TTC549 (cell line): Measurements from ENCODE around the gene COPS8.

ENCODE experiments used
- FAIRE-seq: peaks from 2 replicates; lab custom pipeline; 2012; peaks lifted over from hg19 to GRCh38; lab: Jason Lieb, UNC

Gene COPS8

DNA sequence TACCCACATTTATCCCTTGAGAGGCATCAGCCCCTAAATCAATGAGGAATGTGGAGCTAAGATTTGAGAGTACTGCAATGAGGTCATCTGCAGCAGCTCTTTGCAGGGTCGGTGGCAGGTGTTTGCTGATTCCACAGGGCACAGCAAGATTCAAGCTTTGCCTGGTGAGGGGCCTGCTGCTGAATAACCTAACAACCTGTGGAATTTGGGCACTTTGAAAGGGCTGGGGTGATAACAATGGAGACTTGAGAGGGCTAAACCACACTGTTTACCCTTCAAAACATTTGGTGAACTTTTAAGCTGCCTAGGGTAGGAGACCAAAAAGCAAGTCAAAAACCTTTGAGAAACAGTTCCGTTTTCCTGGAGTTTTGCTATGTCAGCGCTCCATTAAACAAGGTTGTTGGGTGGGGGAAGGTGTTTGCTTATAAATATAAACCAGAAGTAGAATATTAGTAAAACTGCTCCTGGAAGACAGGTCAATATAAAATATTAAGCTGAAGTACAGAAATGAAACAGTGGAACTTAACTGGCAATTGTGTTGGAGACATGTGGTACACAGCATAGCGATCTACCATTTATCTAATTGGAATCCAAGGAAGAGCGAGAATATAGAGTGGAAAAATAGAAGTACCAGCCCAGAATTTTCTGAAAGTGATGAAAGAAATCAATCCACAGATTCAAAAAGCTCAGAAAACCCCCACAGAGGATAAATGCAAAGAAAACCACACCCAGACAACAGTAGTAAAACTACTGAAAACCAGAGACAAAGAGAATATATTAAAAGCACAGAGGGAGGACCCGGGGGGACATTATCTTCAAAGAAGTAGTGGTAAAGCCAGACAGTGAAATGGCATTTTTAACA lies 15.7 kb downstream of the COPS8 start:
- FAIRE-seq = no peak

DNA sequence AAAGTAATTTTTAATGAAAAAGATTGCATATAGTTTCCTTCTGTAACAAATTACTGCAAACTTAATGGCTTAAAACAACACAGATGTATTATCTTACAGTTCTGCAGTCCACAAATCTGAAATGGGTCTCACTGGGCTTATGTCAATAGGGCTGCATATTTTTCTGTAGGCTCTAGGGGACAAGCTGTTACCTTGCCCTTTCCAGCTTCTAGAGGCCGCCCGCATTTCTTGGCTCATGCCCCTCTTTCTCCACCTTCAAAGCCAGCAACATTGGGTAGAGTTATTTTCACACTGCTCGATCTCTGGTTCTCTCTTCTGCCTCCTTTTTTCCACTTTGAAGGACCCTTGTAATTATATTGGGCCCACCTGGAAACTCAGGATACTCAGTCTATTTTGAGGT lies 16.7 kb downstream of the COPS8 start:
- no peak for FAIRE-seq

DNA sequence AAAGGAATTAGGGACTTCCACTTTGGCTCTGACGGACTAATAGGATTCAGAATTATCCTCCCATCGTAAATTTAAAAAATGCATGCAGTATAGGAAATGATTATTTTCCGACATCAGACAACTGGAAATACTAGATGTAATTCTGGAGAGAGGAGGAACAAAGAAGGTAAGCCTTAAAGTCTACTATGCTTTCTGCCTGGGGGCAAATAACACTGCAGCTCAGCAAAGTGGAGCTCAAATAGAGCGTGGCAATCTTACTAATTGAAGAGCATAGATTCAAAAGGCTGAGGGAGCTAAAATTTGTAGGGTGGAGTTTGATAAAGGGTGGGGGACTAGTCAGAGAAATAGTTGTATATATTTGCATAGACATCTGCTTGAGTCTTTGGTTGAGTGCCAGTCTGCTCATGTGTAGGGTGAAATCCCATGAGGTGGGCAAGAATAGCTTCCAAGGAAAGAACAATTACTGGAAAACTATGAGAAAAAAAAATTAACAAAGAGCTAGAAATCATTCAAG lies 23.8 kb downstream of the COPS8 start:
- FAIRE-seq = no peak

DNA sequence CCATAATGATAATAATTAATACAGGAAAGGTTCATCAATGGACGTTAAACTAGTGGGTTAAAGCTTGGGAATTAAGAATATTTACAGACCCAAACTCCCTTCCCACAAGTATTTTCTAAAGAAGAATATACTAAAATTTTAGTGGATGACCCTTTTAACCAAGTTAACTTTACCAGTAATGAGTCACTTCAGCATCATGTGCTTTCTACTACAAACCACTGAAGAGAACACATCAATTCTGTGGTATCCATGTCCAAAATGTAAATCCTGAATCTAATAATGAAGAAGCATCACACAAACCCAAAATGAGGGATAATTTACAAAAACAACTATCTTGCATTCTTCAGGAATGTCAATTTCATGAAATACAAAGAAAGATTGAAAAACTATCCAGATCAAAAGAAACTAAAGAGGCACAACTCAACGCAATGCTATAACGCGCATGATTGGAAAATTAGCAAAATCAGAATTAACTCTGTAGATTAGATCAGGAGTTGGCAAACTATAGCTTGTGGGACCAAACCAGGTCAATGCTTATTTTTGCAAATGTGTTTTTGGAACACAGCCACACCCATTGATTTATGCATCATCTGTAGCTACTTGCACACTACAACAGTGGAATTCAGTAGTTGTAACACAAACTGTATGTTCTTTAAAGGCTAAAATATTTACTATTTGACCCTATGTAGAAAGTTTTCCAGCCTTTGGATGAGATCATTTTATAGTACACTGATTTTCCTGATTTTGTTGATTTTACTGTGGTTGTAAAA lies 27.5 kb downstream of the COPS8 start:
- FAIRE-seq = no peak

DNA sequence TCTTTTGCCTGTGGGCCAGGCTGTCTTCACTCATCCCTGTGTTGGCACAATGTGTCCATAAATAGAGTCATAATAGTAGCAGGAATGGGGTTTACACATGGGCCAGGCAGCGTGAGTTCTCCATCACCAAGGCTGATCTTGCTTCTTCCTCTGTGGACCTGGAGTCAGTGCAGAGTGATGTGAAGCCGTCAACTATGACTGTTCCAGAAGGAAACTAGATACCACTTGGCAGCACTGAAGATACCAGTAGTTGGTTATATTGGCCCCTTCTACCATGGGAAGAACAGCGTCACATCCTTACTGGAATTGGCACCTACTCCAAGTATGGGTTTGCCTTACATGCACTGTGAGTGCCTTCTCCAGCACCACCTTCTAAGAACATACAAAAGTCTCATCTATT lies 30.2 kb downstream of the COPS8 start:
- no peak for FAIRE-seq

DNA sequence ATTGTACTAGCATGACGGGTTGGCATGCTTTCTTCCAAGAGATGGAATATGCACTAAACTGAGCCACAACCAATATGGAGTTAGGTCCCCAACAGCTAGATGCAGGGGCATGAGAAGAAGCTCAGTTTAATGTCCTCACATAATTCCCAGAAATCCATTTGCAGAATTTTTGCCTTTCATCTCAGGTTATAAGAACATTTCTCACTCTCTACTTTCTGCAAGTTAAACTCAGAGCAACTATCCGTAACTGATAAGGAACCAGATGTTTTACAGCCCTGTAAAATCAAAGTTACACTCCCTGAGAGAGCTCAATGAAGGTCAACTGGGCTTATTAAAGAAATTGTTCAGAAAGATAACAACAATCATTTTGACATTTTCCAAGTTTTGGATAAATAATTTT lies 30.7 kb downstream of the COPS8 start:
- no peak for FAIRE-seq

DNA sequence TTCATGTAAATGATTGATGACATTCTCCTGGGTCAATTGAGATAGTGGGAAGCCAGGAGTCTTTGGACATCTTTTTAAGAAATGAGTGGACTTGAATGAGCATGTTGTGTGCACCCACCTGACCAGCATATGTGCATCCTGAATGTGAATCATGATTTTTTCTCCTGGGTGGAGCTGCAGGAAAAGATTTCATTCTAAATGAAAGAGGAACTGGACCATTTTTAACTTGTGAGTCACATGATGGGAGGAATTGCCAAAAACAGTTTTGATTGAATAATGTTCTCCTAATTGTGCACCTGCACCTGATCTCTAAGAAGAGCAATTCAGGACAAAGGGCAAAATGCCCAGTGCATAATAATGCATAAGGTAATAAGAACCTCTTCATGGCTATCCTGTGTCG lies 32.3 kb downstream of the COPS8 start:
- no peak for FAIRE-seq

DNA sequence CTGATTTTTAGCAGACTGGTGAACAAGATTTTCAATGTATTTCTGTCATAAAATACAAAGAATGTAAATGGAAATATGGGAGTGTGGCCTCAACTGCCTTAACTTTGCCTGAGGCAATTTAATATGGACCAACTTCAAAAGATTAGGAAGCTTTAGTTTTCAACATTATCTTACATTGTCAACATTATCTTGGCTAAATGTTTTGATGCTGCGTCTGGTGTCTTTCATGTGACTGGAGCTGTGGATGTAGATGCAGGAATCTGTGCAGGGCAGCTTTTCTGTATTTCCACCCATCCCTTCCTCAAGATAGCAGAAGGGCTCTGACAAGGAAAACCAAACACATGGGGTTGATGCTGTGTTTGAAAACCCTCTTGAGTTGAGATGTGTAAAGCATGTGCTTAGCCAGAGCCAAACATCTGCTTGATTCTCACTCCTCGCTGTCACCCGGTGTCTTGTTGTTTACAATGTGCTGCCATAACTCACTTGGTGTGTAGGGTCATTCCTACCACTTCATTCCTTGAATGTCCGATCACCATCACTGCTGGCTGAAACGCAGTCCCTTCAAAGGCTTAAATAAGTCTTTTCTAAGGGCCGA lies 33.0 kb downstream of the COPS8 start:
- FAIRE-seq = no peak

DNA sequence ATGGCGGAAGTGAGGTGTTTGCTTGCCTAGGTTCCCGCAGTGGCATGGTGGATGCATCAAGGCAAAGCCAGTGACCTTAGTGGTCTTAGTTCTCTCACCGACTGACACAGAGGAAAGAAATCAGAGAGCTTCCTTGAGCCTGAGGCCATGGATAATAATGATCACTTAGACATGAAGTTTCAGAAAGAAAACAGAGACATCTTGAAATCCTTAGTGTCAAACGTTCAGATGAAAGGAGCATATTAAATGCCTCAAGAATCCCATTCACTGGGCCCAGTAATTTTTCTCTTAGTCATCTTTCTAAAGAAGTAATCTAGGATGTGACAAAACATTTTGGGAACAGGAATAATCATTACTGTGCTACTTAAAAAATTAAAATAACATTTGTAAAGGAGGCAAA lies 35.2 kb downstream of the COPS8 start:
- no peak for FAIRE-seq

DNA sequence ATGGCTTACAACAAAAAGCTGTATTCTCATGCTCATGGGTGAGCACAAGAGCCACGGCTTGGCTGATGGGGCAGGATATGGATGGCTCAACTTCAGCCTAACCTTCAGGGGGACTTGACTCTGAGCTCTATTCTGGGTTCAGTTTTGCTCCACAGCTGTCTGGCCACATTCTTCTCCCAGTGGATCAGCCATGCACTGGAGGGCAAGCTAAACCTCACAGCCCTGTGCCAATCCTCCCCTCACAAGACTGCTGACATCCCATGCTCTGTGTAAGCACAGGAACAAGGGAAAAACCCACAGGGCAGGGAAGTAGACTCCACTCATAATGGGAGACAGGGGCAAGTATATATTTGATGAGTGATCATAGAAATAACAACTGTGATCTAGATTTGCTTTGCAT lies 35.6 kb downstream of the COPS8 start:
- FAIRE-seq = no peak

DNA sequence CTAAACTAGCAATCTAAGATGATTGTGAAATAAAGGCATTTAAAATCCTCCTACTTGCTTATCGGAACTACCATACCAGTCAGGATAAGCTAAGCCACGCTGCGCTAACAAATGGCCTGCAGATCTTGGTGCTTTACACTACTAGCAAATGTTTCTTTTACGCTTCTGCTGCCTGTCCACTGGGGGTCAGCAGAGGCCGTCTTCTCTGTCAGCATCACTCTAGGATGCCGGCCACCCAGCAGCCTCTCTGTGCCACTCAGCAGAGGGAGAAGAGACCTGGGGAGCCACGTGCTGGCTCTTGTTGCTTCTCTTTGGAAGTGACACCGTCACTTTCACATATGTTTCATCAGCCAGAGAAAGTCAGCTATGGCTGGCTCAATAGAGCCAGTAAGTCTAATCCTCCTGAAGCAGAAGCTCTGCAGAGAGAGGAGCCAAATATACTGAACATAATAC lies 36.6 kb downstream of the COPS8 start:
- FAIRE-seq = no peak

DNA sequence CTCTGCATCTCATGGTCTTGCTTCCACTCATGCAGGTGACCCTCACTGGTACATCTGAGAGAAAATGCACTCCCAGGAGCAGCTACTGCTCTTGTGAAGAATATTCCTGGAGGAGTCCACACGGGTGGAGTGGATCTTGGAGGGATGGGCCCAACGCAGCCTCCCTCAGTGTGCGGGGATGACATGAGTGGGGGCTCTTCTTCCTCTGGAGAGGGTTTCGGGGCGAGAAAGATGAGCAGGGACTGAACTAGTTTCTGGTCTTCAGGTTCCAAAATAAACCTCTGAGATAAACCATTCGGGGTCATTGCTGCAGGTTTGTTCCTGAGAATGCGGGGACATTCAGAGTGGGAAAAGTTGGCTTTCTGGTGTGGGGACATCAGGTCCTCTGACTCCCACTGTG lies 39.1 kb downstream of the COPS8 start:
- FAIRE-seq = no peak

DNA sequence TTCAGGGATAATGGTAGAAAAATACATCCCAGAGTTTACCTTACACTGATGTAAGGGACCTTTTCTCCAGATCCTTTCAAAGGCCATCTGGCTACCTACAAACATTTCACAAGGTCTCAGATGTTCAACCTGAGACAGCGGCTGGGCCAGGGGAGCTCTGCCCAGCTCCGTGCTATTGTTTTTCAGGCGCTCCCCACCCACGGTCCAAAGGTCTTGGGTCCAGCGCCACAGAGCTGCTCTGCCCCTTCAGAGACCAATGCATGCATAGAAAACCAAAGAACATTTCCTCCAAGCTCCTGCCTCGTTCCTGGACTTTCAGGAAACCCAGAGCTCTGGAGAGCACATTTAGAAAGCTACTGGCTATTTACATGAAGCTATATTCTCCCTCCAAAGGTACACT lies 40.3 kb downstream of the COPS8 start:
- FAIRE-seq = no peak

DNA sequence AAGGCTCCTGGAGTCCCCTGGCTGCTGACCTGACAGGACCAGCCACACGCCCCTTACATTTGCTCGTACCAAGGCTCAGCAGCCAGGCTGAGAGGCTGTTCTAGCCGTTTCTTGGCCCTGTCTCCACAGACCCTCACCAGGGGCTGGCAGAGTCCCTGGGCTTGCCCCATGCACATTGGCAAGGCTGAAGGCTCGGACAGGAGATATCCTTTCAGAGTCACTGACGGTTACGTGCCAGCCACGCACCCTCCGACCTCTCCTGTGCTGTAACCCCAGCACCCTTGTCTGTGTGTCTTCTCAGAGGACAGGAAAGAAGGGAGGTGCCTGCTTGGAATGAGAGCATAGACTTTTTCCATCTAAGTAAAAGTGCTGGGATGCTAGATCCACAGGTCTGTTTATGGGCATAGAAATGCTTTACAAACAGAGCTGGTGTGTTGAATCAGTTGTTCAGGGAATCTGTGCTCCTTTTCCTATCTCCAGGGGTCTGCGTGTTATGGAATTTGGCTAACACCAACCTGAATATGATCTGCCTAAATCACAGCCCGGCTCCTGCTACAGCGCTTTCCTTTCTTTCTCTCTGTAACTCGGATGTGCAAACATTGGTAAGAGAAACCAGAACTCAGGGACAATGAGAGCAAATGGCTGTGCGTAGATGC lies 41.0 kb downstream of the COPS8 start:
- FAIRE-seq = no peak

DNA sequence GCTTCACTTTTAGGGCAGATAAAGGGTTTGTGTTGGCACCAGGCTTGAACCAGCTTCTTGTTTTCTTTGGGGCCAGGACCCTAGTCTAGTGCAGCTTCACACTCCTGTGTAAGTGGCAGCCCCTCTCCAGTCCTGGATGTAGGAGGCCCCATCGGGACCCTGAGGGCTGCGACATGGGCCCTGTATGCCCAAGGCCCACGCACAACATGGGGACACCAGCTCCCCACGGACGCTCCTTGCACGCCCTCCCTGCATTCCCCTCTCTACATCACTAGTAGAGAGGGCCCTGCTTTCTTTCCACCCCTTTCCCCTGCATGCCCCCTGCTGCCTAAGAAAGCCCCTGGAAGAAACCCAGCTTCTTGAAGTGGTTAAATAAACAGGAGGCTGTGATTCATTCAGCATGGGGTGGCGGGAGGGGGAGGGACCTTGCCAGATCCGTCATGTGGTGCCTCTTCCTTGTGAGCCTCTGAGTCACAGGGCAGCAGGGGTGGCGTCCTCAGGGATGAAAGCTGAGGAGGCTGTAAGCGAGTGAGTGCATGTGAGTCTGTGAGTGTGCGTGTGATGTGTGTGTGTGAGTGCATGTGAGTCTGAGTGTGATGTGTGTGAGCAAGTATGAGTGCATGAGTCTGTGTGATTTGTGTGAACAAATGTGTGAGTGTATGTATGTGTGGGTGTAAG lies 42.5 kb downstream of the COPS8 start:
- no peak for FAIRE-seq

DNA sequence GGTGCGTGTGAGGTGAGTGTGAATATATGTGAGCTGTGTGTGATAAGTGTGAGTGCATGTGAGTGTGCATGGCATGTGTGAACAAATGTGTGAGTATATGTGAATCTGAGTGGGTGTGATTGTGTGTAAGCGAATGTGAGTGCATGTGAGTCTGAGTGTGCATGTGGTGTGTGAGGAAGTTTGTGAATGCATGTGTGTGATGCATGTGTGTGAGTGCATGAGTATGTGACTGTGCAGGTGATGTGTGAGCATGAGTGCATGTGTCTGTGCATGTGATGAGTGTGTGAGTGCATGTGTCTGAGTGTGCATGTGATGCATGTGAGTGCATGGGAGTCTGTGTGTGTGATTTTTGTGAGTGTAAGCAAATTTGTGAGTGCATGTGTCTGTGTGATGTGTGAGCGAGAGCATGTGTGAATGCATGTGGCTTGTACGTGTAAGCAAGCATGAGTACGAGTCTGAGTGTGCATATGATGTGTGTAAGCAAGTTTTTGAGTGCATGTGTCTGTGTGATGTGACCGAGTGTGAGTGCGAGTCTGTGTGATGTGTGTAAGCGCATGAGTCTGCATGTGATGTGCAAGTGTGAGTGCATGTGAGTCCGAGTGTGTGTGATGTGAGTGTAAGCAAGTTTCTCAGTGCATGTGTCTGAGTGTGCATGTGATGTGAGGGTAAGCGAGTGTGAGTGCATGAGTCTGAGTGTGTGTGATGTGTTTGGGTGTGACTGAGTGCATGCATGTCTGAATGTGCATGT lies 43.3 kb downstream of the COPS8 start:
- FAIRE-seq = no peak

DNA sequence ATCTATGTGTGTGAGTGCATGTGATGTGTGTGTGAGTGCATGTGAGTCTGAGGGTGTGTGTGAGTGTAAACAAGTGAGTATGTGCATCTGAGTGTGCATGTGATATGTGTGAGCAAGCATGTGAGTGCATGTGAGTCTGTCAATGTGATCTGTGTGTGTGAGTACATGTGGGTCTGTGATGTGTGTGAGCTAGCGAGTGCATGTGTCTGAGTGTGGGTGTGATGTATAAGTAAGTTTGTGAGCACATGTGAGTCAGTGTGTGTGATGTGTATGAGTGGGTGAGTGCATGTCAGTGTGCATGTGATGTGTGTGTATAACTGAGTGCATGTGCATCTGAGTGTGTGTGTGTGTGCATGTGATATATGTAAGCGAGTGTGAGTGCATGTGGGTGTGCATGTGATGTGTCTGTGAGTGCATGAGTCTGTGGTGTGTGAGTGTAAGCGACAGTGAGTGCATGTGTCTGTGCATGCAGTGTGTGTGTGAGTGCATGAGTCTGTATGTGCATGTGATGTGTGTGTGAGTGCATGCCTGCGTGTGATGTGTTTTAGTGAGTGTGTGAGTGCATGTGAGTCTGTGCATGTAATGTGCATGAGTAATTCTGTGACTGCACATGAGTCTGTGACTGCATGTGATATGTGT lies 44.1 kb downstream of the COPS8 start:
- FAIRE-seq = no peak

DNA sequence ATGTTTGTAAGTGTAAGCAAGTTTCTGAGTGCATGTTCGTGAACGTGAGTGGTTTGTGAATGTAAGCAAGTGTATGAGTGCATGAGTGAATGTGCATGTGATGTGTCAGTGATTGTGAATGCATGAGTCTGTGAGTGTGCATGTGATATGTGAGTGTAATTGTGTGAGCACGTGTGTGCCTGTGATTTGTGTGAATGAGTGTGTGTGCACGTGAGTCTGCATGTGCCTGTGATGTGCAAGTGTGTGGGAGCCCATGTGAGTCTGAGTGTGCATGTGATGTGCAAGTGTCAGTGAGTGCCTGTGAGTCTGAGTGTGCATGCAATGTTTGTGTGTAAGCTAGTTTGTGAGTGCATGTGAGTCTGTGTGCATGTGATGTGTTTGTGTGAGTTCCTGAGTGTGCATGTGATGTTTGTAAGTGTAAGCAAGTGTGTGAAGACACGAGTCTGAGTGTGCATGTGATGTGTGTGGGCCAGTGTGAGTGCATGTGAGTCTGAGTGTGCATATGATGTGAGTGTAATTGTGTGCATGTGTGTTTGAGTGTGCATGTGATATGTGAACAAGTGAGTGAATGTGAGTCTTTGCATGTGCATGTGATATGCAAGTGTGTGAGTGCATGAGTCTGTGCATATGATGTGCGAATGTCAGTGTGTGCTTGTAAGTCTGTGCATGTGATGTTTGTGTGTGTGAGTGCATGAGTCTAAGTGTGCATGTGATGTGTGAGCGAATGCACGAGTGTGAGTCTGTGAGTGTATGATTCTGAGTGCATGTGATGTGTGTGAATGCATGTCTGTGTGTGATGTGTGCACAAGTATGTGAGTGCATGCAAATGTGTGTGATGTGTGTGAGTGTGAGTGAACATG lies 45.1 kb downstream of the COPS8 start:
- no peak for FAIRE-seq

DNA sequence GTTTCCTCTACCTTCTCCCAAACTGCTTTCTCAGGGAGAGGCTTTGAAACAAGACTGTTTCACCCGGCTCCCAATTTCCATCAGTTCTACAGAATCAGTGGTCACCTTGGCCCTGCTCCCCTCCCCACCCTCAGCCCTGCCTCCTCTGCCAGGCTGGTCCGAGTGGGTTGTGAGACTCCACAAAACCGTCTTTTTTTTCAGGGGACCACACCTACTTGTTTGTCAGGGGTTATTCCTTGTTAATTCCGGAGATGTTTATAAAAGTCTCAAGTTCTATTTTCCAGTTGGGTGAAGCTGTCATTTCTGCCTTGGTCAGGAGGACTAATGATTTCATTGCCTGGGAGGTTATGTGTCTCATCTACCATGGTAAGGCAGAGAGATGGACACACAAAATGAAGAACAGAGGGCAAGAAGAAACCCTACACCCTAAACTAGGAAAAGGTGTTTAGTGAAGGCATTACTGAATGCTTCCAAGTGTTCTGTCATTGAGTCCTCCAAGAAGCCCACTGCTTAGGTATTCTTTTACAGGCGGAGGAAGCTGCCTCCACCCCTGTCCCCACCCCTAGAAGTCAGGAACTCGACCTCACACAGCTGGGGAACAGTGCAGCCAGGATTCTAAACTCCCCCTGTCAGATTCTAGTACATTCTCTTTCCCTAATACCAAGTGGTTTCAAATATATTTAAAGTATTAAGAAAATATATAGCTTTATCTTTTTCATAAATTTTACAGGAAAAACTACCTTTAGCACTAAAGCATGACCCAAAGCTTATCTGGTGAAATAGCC lies 46.3 kb downstream of the COPS8 start:
- no peak for FAIRE-seq
